IgD-negative memory B cell (primary cell): ENCODE data around the gene RHOC. TPM values are rescaled to one million over a fixed set of nuclear protein-coding genes. Genes with fewer than 3 reads are reported as not detected.

Experiments
- H3K27ac Mint-ChIP-seq, 3 donors: one replicate each; pipeline ENCODE4 v1.8.0; 2020 to 2022; ENCODE audit warnings: mild to moderate bottlenecking in 3 of 3, mixed read lengths in 3 of 3, moderate library complexity in 1 of 3
- H3K27me3 Mint-ChIP-seq: one replicate; pipeline ENCODE4 v1.8.0; 2021; ENCODE audit warnings: mixed read lengths
- H3K36me3 Mint-ChIP-seq: one replicate; pipeline ENCODE4 v1.8.0; 2020; ENCODE audit warnings: mild to moderate bottlenecking, mixed read lengths
- H3K4me1 Mint-ChIP-seq, 3 donors: one replicate each; pipeline ENCODE4 v1.8.0; 2020 to 2022; ENCODE audit warnings: mixed read lengths in 3 of 3, mild to moderate bottlenecking in 1 of 3
- H3K4me3 Mint-ChIP-seq, 4 donors: one replicate each; pipeline ENCODE4 v1.8.0; 2020 to 2022; ENCODE audit warnings: mild to moderate bottlenecking in 4 of 4, mixed read lengths in 4 of 4, moderate library complexity in 3 of 4
- H3K9me3 Mint-ChIP-seq, 3 donors: one replicate each; pipeline ENCODE4 v1.8.0; 2020 to 2021; ENCODE audit warnings: mixed read lengths in 3 of 3, mild to moderate bottlenecking in 1 of 3
- polyA plus RNA-seq: library from polyadenylated mRNA; unstranded; fragments of 300-500 nt; fragmentation: Illumina TruSeq; gene quantifications from one replicate; pipeline ENCODE4 v1.2.3, GENCODE V29; 2021

Gene RHOC
- polyA plus RNA-seq, 1 donor from 2014 or later: 41.8 TPM

GRCh38 chr1:112688781-112689193 is 18.1 kb downstream of the RHOC start:
- Mint-ChIP-seq H3K27me3 (no peaks in the 10 kb centered on the region), H3K4me3 (peak overlapping the region in 1 of 4 donors; percentile 49), H3K4me1 (peaks cover 3 to 7% (median 5%) of the 10 kb centered on the region in 3 donors), H3K9me3 (no peaks in the 10 kb centered on the region), H3K36me3 (peaks cover 3% of the 10 kb centered on the region), H3K27ac (no peak overlapping the region)

GRCh38 chr1:112687785-112688496 is 19.0 kb downstream of the RHOC start:
- H3K27me3 Mint-ChIP-seq: no peaks in the 10 kb centered on the region
- no peak overlapping the region for H3K4me3 Mint-ChIP-seq
- H3K4me1 Mint-ChIP-seq: peaks cover 3 to 7% (median 5%) of the 10 kb centered on the region in 3 donors
- H3K36me3 Mint-ChIP-seq: peaks cover 1% of the 10 kb centered on the region
- H3K27ac Mint-ChIP-seq: no peak overlapping the region
- H3K9me3 Mint-ChIP-seq: no peaks in the 10 kb centered on the region

- Mint-ChIP-seq H3K9me3 (no peaks in the 10 kb centered on the region), H3K27me3 (no peaks in the 10 kb centered on the region), H3K36me3 (peaks cover 1% of the 10 kb centered on the region), H3K4me3 (no peak overlapping the region), H3K4me1 (peaks cover 3 to 7% (median 5%) of the 10 kb centered on the region in 3 donors), H3K27ac (no peak overlapping the region)
These were observed 19.6 kb downstream of the RHOC start for GRCh38 chr1:112687361-112687760.

- Mint-ChIP-seq H3K27ac (no peak overlapping the region), H3K36me3 (peaks cover 1% of the 10 kb centered on the region), H3K9me3 (no peaks in the 10 kb centered on the region), H3K4me1 (peaks cover 3 to 7% (median 5%) of the 10 kb centered on the region in 3 donors), H3K4me3 (no peak overlapping the region), H3K27me3 (no peaks in the 10 kb centered on the region)
These were observed 20.1 kb downstream of the RHOC start for GRCh38 chr1:112686835-112687234.

GRCh38 chr1:112686417-112686816 is 20.5 kb downstream of the RHOC start:
- Mint-ChIP-seq H3K4me1 (peaks cover 3 to 7% (median 5%) of the 10 kb centered on the region in 3 donors), H3K27me3 (no peaks in the 10 kb centered on the region), H3K27ac (no peak overlapping the region), H3K4me3 (no peak overlapping the region), H3K36me3 (peaks cover 1% of the 10 kb centered on the region), H3K9me3 (no peaks in the 10 kb centered on the region)

GRCh38 chr1:112685913-112686312 is 21.0 kb downstream of the RHOC start:
- Mint-ChIP-seq H3K4me1 (peaks cover 3 to 7% (median 5%) of the 10 kb centered on the region in 3 donors), H3K4me3 (no peak overlapping the region), H3K27me3 (no peaks in the 10 kb centered on the region), H3K27ac (no peak overlapping the region), H3K9me3 (no peaks in the 10 kb centered on the region), H3K36me3 (peaks cover 1% of the 10 kb centered on the region)

GRCh38 chr1:112678605-112679004 is 28.3 kb downstream of the RHOC start:
- H3K9me3 Mint-ChIP-seq: no peaks in the 10 kb centered on the region
- peak overlapping the region in 1 of 3 donors; percentile 3 for H3K27ac Mint-ChIP-seq
- peaks cover 17 to 18% (median 18%) of the 10 kb centered on the region in 3 donors for H3K4me1 Mint-ChIP-seq
- no peaks in the 10 kb centered on the region for H3K36me3 Mint-ChIP-seq
- H3K4me3 Mint-ChIP-seq: no peak overlapping the region
- no peaks in the 10 kb centered on the region for H3K27me3 Mint-ChIP-seq

- no peaks in the 10 kb centered on the region for H3K9me3 Mint-ChIP-seq
- no peaks in the 10 kb centered on the region for H3K36me3 Mint-ChIP-seq
- no peak overlapping the region for H3K27ac Mint-ChIP-seq
- peaks cover 19 to 25% (median 21%) of the 10 kb centered on the region in 3 donors for H3K4me1 Mint-ChIP-seq
- peak overlapping the region in 1 of 4 donors; percentile 16 for H3K4me3 Mint-ChIP-seq
- H3K27me3 Mint-ChIP-seq: no peaks in the 10 kb centered on the region
These were observed 29.4 kb downstream of the RHOC start for GRCh38 chr1:112677501-112677900.

GRCh38 chr1:112676543-112676942 is 30.4 kb downstream of the RHOC start:
- Mint-ChIP-seq H3K4me1 (peaks cover 19 to 25% (median 21%) of the 10 kb centered on the region in 3 donors), H3K36me3 (no peaks in the 10 kb centered on the region), H3K9me3 (no peaks in the 10 kb centered on the region), H3K27ac (peak overlapping the region in 1 of 3 donors; percentile 7), H3K27me3 (no peaks in the 10 kb centered on the region), H3K4me3 (peak overlapping the region; percentile 22 to 63 (median 52))

- no peaks in the 10 kb centered on the region for H3K9me3 Mint-ChIP-seq
- H3K36me3 Mint-ChIP-seq: no peaks in the 10 kb centered on the region
- peak overlapping the region; percentile 63 to 96 (median 76) for H3K4me3 Mint-ChIP-seq
- H3K27me3 Mint-ChIP-seq: no peaks in the 10 kb centered on the region
- peak overlapping the region in 2 of 3 donors; percentile 18 to 64 for H3K27ac Mint-ChIP-seq
- peaks cover 19 to 25% (median 21%) of the 10 kb centered on the region in 3 donors for H3K4me1 Mint-ChIP-seq
These were observed 31.1 kb downstream of the RHOC start for GRCh38 chr1:112675728-112676381.

- Mint-ChIP-seq H3K36me3 (no peaks in the 10 kb centered on the region), H3K27me3 (no peaks in the 10 kb centered on the region), H3K9me3 (no peaks in the 10 kb centered on the region), H3K27ac (peak overlapping the region; percentile 54 to 94 (median 85)), H3K4me3 (peak overlapping the region; percentile 76 to 97 (median 94)), H3K4me1 (peaks cover 19 to 25% (median 21%) of the 10 kb centered on the region in 3 donors)
These were observed 31.8 kb downstream of the RHOC start for GRCh38 chr1:112674986-112675727.

- Mint-ChIP-seq H3K36me3 (no peaks in the 10 kb centered on the region), H3K4me1 (peaks cover 19 to 25% (median 23%) of the 10 kb centered on the region in 3 donors)
These were observed 32.4 kb downstream of the RHOC start, which contains the start of gene MOV10 for GRCh38 chr1:112674440-112674985. TSS of gene MOV10 (plus strand) at chr1:112674659. CDS start at chr1:112674913, 254 bp downstream.

GRCh38 chr1:112673592-112674439 is 33.1 kb downstream of the RHOC start:
- peaks cover 19 to 27% (median 23%) of the 10 kb centered on the region in 3 donors for H3K4me1 Mint-ChIP-seq
- H3K27me3 Mint-ChIP-seq: no peaks in the 10 kb centered on the region
- no peaks in the 10 kb centered on the region for H3K36me3 Mint-ChIP-seq
- no peaks in the 10 kb centered on the region for H3K9me3 Mint-ChIP-seq
- peak overlapping the region; percentile 54 to 94 (median 82) for H3K27ac Mint-ChIP-seq
- peak overlapping the region; percentile 76 to 97 (median 94) for H3K4me3 Mint-ChIP-seq

More at GRCh38 chr1:112674440-112674985, 32.4 kb downstream of the RHOC start, which contains the start of gene MOV10:
- Mint-ChIP-seq H3K9me3 (no peaks in the 10 kb centered on the region), H3K27ac (peak within 1 kb of the TSS; percentile 54 to 94 (median 85)), H3K4me3 (peak within 1 kb of the TSS; percentile 76 to 97 (median 94)), H3K27me3 (no peaks in the 10 kb centered on the region)

- no peaks in the 10 kb centered on the region for H3K27me3 Mint-ChIP-seq
- peak overlapping the region; percentile 3 to 94 (median 54) for H3K27ac Mint-ChIP-seq
- H3K4me1 Mint-ChIP-seq: peaks cover 22 to 28% (median 28%) of the 10 kb centered on the region in 3 donors
- peak overlapping the region; percentile 13 to 80 (median 62) for H3K4me3 Mint-ChIP-seq
- peaks cover 1% of the 10 kb centered on the region for H3K36me3 Mint-ChIP-seq
- no peaks in the 10 kb centered on the region for H3K9me3 Mint-ChIP-seq
These were observed 34.1 kb downstream of the RHOC start for GRCh38 chr1:112672842-112673241.
